HUES6 (cell line): ENCODE results near the gene LRRC27.

Source experiments
- H3K27ac ChIP-seq: 2 replicates; pipeline ENCODE4 v1.7.0; 2013; ENCODE audit warnings: low read depth, mild to moderate bottlenecking, low read length, inconsistent platforms
- H3K27me3 ChIP-seq: 2 replicates; pipeline ENCODE4 v1.6.1; 2013; ENCODE audit warnings: low read length; ENCODE audit not compliant: control insufficient read depth, insufficient read depth
- H3K36me3 ChIP-seq: 2 replicates; pipeline ENCODE4 v1.6.1; 2013; ENCODE audit warnings: low read length; ENCODE audit not compliant: control insufficient read depth, insufficient read depth
- H3K4me1 ChIP-seq: 2 replicates; pipeline ENCODE4 v1.6.1; 2013; ENCODE audit warnings: low read length; ENCODE audit not compliant: control insufficient read depth, insufficient read depth
- H3K4me3 ChIP-seq: 2 replicates; pipeline ENCODE4 v1.5.1; 2013; ENCODE audit warnings: low read depth, low read length
- H3K9ac ChIP-seq: one replicate; pipeline ENCODE4 v1.6.1; 2013; ENCODE audit warnings: mild to moderate bottlenecking, low read length
- H3K9me3 ChIP-seq: 2 replicates; pipeline ENCODE4 v1.6.1; 2013; ENCODE audit warnings: low read depth, low read length; ENCODE audit not compliant: control insufficient read depth, insufficient read depth

LRRC27 gene

GRCh38 chr10:132394936-132395703 is 63.1 kb downstream of the LRRC27 start:
- Histone ChIP-seq H3K27me3 (peaks cover 13% of the 10 kb centered on the region), H3K27ac (no peak overlapping the region), H3K36me3 (no peaks in the 10 kb centered on the region), H3K9ac (no peak overlapping the region), H3K4me3 (no peak overlapping the region), H3K4me1 (peaks cover 19% of the 10 kb centered on the region; the same call in 1 of the 2 replicates), H3K9me3 (no peaks in the 10 kb centered on the region)

DNA sequence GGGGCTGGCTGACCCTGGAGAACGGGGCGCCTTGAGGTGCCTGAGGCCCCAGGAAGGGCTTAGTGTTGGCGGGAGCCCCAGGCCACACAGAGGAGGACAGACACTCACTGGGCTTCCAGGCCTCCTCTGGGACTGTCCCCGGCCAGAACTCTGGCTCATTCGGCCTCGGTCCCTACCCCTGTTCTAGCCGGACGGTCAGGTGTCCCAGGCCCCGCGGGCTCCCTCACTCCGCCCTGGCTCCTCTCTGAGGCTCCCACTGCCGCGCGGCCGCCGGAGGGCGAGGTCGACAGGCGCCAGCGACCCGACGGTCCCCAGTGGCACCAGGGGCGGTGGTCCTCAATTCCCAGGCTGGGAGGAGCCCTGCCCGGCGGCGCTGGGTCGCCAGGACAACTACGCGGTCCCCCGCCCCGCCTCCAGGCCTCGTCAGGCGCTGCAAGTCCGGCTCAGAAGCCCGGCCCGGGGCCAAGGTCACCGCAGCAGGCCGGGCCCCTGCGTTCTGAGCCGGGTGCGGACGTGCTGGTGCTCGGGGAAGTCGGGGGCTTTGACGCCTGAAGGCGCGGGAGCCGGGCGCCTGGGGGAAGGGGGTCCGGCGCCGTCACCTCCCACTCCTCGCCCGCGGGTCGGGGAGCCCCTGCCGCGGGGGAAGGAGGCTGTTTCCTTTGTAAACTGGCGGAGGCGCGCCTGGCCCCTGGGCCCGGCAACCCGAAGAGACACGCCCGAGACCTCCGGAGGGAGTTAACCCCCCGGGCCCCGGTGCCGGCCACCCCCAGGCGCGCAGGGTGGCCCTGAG is 63.9 kb downstream of the LRRC27 start:
- H3K27ac ChIP-seq, result no peak overlapping the region
- peaks cover 13% of the 10 kb centered on the region for H3K27me3 ChIP-seq
- H3K4me1 ChIP-seq, result peaks cover 26% of the 10 kb centered on the region; the same call in 1 of the 2 replicates
- H3K4me3 ChIP-seq, result peak overlapping the region; percentile 55
- H3K9ac ChIP-seq, result peak overlapping the region; percentile 20
- no peaks in the 10 kb centered on the region for H3K36me3 ChIP-seq
- H3K9me3 ChIP-seq, result no peaks in the 10 kb centered on the region

- Histone ChIP-seq H3K4me1 (peaks cover 26% of the 10 kb centered on the region; the same call in 1 of the 2 replicates), H3K27ac (no peak overlapping the region), H3K4me3 (peak overlapping the region; percentile 55), H3K27me3 (peaks cover 13% of the 10 kb centered on the region), H3K9ac (no peak overlapping the region), H3K9me3 (no peaks in the 10 kb centered on the region), H3K36me3 (no peaks in the 10 kb centered on the region)
Observed at GRCh38 chr10:132396494-132397035, 64.6 kb downstream of the LRRC27 start.

GRCh38 chr10:132397036-132397541 is 65.1 kb downstream of the LRRC27 start, which contains the start of gene PWWP2B:
TSS of gene PWWP2B (plus strand) at chr10:132397200. CDS start at chr10:132397227, 27 bp downstream.
- peaks cover 26% of the 10 kb centered on the region; the same call in 1 of the 2 replicates for H3K4me1 ChIP-seq

DNA sequence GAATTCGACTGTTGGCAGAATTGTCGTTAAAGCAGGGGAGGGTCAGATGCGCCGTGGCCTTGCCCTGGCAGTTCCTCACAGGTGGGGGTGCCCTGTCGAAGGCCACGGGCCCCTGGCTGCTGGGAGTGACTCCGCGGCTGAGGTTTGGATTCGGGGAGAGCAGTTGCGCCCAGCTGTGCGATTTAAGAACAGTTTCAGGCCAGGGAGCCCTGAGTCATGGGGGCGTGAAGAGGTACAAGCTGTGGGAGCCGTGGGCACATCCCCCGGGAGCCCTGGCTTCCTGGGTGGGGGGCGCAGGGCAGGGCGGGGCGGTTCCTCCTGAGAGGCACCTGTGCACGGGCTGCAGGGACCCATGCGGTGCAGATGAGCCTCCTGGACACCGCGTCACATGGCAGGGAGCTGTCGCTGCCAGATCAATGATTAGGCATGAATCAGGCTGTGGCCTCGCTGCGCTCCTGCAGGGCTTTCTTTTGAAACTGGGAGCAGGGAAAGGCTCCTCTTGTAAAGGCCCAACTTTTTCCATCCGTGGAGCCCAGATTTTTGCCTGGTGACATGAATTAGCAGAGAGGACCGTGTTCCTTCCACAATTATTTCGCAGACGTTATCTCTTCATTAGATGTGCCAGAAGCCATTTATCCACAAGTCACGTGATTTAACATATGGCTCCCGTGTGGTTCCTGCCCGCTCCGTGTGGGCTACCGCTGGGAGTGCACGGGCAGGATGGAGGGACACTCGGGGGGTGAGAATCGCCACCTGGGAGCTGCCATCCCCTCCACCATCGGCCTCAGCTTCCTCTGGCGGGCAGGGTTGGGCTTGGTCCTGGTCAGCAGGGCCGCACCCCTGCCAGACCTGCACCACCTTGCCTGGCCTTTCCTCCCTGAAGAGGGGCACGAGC is 65.9 kb downstream of the LRRC27 start:
- H3K27ac ChIP-seq, result no peak overlapping the region
- peak overlapping the region; percentile 61 for H3K9ac ChIP-seq
- H3K9me3 ChIP-seq, result no peaks in the 10 kb centered on the region
- H3K27me3 ChIP-seq, result peaks cover 13% of the 10 kb centered on the region
- no peaks in the 10 kb centered on the region for H3K36me3 ChIP-seq
- H3K4me1 ChIP-seq, result peaks cover 26% of the 10 kb centered on the region; the same call in 1 of the 2 replicates
- peak overlapping the region; percentile 71 for H3K4me3 ChIP-seq

More at GRCh38 chr10:132397036-132397541, 65.1 kb downstream of the LRRC27 start, which contains the start of gene PWWP2B:
- H3K9me3 ChIP-seq, result no peaks in the 10 kb centered on the region
- H3K9ac ChIP-seq, result peak within 1 kb of the TSS; percentile 61
- H3K4me3 ChIP-seq, result peak within 1 kb of the TSS; percentile 71
- no peaks in the 10 kb centered on the region for H3K36me3 ChIP-seq
- H3K27ac ChIP-seq, result no peak within 1 kb of the TSS
- H3K27me3 ChIP-seq, result peaks cover 13% of the 10 kb centered on the region

DNA sequence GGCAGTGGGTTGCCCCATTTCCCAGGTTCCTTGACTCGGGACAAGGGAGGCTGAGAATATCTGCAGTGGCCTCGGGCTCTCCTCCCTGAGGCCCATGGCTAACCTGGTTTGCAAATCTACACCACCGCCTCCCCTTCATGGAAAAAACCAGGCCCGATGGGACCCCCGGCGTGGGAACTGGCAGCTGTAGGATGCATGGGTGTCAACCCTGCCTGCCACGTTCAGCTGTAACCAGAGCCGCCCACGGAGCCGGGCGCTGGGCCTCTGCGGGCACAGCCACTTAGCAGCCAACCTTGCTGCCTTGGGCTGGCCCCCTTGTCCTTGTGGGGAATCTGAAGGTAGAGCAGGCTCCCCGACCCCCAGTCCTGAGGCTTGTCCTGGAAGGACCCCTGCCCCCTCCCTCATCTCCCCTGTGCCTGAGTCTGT is 66.6 kb downstream of the LRRC27 start:
- Histone ChIP-seq H3K4me1 (peaks cover 26% of the 10 kb centered on the region; the same call in 1 of the 2 replicates), H3K4me3 (no peak overlapping the region), H3K27me3 (peaks cover 13% of the 10 kb centered on the region), H3K27ac (no peak overlapping the region), H3K36me3 (no peaks in the 10 kb centered on the region), H3K9ac (no peak overlapping the region), H3K9me3 (no peaks in the 10 kb centered on the region)

DNA sequence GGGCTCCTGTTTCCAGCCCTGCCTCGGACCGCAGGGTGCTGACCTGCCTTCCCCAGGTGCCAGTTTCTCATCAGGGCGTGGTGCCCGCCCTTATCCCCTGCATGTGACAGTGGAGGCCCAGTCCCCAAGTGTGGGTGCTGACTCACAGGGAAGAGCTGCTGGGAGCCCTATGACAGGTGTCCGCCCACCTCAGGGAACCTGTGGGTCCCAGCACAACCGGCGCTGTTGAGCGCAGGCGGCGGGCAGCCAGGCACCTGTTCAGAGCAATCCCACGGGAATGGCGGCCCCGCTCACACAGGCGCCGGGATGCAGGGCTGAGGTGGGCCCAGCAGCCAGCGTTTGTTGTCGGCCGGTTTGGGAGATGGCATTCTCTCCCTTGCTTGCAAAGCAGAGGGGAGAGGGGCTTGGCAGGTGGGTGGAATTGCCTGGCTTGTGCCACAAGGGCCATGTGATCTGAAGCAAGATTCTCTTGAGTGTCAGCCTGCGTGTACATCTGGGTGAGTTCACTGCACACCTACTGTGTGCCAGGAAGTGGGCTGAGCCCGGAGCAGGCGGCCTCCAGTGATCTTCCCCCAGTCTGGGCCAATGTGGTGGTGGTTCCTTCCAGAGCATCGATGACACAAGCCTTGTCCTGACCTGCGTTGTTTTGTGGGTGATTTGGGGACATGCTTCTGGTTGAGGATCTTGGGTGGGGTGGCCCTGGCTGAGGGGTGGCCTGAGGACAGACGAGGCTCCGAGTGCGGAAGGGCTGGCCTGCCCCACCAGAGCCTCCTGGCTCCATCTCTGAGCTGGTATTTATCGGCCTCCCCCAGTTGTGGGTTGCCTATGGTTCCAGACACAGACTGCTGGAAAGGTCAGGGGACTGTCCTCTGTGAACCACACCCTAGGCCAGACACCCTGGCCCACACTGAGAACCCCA is 67.4 kb downstream of the LRRC27 start:
- no peak overlapping the region for H3K9ac ChIP-seq

DNA sequence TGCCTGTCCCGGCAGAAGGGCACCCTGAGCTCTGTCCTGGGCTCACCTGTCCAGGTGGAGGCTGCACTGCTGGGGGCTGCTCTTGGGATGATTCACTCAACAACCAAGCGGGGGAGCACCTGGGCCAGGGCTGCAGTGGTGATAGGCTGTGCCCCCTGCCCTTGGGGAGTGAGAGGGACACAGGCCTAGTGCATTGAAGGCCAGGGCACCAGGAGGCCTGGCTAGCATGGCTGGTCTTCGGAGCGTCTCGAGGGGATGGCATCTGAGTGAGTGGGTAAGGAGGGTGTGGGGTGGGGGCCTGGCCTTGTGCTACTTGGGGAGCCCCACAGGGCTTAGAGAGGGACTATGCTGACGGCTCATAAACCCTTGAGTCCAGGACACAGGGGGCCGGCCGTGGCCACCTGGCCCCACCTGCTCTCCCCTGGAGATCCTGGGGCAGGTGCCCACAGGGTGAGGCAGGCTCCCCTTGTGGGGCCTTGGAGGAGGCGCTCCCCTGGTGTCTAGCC is 68.1 kb downstream of the LRRC27 start:
- H3K36me3 ChIP-seq, result no peaks in the 10 kb centered on the region
- peaks cover 26% of the 10 kb centered on the region; the same call in 1 of the 2 replicates for H3K4me1 ChIP-seq
- H3K27ac ChIP-seq, result no peak overlapping the region
- no peaks in the 10 kb centered on the region for H3K9me3 ChIP-seq
- no peak overlapping the region for H3K9ac ChIP-seq
- H3K4me3 ChIP-seq, result no peak overlapping the region
- H3K27me3 ChIP-seq, result peaks cover 13% of the 10 kb centered on the region

More for the DNA sequence above, 67.4 kb downstream of the LRRC27 start:
- H3K9me3 ChIP-seq, result no peaks in the 10 kb centered on the region
- peaks cover 13% of the 10 kb centered on the region for H3K27me3 ChIP-seq
- H3K4me1 ChIP-seq, result peaks cover 26% of the 10 kb centered on the region; the same call in 1 of the 2 replicates
- no peak overlapping the region for H3K4me3 ChIP-seq
- no peaks in the 10 kb centered on the region for H3K36me3 ChIP-seq
- no peak overlapping the region for H3K27ac ChIP-seq

DNA sequence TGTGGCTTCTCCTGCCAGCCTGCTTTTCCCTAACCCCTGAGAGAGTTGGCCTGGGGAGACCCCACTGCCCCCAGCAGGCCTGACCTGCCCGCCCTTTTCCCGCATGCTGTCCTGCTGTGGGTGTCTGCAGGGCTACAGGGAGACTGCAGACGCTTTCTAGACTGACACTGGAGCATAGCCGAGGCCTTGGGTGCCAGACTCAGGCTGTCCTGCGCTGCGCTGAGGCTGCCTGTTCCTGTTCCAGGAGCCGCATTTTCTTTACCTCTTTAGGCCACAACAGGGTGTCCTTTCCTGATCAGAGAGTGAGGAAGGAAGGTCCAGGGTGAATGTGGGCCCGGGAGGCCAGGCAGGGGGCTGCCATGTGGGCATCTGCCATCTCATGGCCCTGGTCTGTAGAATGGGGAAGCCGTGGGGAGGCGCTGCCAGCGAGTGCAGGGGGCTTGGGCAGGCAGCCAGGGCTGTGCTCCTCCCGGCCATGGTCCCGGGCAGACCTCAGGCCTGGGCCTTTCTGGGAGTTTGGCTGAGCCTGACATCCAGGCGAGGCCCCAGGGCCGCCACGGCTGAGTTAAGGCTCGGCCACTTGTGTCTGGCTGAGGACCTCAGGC is 68.7 kb downstream of the LRRC27 start:
- Histone ChIP-seq H3K36me3 (peaks cover 3% of the 10 kb centered on the region), H3K9ac (peak overlapping the region; percentile 6), H3K27ac (no peak overlapping the region), H3K27me3 (peaks cover 10% of the 10 kb centered on the region), H3K4me3 (no peak overlapping the region), H3K4me1 (peaks cover 23% of the 10 kb centered on the region; the same call in 1 of the 2 replicates), H3K9me3 (no peaks in the 10 kb centered on the region)
